ENCODE measurements around the gene CHRD. TPM values are rescaled to one million over a fixed set of nuclear protein-coding genes. Genes with fewer than 3 reads are reported as not detected.

Gene CHRD
- total and polyA plus RNA-seq, 10 of the 15 experiments (the other 5 are each of a cell fraction or from before 2014, with no cell fraction given), result not detected

- 45% methylated on average over 3 of the region's 3 CpGs for WGBS (ENCODE audit: insufficient coverage, insufficient replicate concordance, low lambda C conversion rate, missing lambda C conversion rate)
- in situ Hi-C loops (cut with MboI) (no loop called here), intact Hi-C loops (cut with micrococcal nuclease; ENCODE audit: unreplicated experiment) (no loop called here)
- CTCF ChIA-PET, result interaction anchor here (1.0 to 1.2 kb wide), 2 partner anchors 44 to 88 kb away, joined by 3 read pairs; no protein-coding TSS in a partner anchor
- no peaks in the 10 kb centered on the region for H3K79me2 ChIP-seq (ENCODE audit: control insufficient read depth, insufficient read depth, low read length)
- DNase-seq (ENCODE audit: low read depth, low spot score) (no peak), FAIRE-seq (no peak), ATAC-seq (no peak)
- no peaks in the 10 kb centered on the region for H3K36me3 ChIP-seq (ENCODE audit: control insufficient read depth in 2 of 2, insufficient read depth in 2 of 2, low read length in 1 of 2)
- no peaks in the 10 kb centered on the region for H4K20me1 ChIP-seq (ENCODE audit: control insufficient read depth, insufficient read depth)
- SMC1A ChIA-PET (ENCODE audit: uncharacterized antibody, unreplicated experiment), result interaction anchor here (0.7 to 1.1 kb wide), 2 partner anchors 52 to 805 kb away, joined by 3 read pairs; no protein-coding TSS in a partner anchor
- no peak overlapping the region for H3K9ac ChIP-seq (ENCODE audit: control insufficient read depth, insufficient read depth, low read length)
- H3K4me2 ChIP-seq (ENCODE audit: control insufficient read depth, insufficient read depth), result no peak overlapping the region
- H3K27me3 ChIP-seq (replicated peaks in 1 of 2; ENCODE audit: control insufficient read depth in 2 of 2, insufficient read depth in 2 of 2, low read length in 1 of 2), result no peaks in the 10 kb centered on the region
- H3K9me3 ChIP-seq (replicated peaks; ENCODE audit: control insufficient read depth, insufficient read depth, low read length), result no peaks in the 10 kb centered on the region
- RAD21 ChIA-PET (ENCODE audit: unreplicated experiment), result no interaction called here
- no TSS peak for BruUV-seq (replicated peaks)
- no peak overlapping the region for H3K27ac ChIP-seq (ENCODE audit: control insufficient read depth, insufficient read depth)
- H3K4me3 ChIP-seq, result no peak overlapping the region
- TF ChIP-seq MEF2A (IDR thresholded peaks at IDR 0.05; ENCODE audit: insufficient read depth, low read depth, low read length), result no peak
- no peak for TF ChIP-seq STAT1 (conservative IDR thresholded peaks at IDR 0.05)
- no peak for TF ChIP-seq ZNF24 (IDR thresholded peaks at IDR 0.05)
- TF ChIP-seq, protein P1, sequence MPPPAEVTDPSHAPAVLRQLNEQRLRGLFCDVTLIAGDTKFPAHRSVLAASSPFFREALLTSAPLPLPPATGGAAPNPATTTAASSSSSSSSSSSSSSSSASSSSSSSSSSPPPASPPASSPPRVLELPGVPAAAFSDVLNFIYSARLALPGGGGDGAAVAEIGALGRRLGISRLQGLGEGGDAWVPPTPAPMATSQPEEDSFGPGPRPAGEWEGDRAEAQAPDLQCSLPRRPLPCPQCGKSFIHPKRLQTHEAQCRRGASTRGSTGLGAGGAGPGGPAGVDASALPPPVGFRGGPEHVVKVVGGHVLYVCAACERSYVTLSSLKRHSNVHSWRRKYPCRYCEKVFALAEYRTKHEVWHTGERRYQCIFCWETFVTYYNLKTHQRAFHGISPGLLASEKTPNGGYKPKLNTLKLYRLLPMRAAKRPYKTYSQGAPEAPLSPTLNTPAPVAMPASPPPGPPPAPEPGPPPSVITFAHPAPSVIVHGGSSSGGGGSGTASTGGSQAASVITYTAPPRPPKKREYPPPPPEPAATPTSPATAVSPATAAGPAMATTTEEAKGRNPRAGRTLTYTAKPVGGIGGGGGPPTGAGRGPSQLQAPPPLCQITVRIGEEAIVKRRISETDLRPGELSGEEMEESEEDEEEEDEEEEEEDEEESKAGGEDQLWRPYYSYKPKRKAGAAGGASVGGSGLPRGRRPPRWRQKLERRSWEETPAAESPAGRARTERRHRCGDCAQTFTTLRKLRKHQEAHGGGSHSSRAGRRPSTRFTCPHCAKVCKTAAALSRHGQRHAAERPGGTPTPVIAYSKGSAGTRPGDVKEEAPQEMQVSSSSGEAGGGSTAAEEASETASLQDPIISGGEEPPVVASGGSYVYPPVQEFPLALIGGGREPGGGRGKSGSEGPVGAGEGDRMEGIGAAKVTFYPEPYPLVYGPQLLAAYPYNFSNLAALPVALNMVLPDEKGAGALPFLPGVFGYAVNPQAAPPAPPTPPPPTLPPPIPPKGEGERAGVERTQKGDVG (CRISPR knock-in tag; IDR thresholded peaks at IDR 0.05), result no peak
- TF ChIP-seq SPI1 (IDR thresholded peaks at IDR 0.05; ENCODE audit: borderline replicate concordance, insufficient read depth, low read depth, low read length), result no peak
- no peak for TF ChIP-seq SUPT20H (IDR thresholded peaks at IDR 0.05; ENCODE audit: borderline replicate concordance, control insufficient read depth, low read depth, low read length)
- no peak overlapping the region for H2AFZ ChIP-seq (ENCODE audit: control insufficient read depth, low read depth, low read length)
- no peaks in the 10 kb centered on the region for H3K4me1 ChIP-seq (ENCODE audit: control insufficient read depth, insufficient read depth, low read length)
- POLR2A ChIA-PET, result no interaction called here
Observed at GRCh38 chr3:184423561-184423960, 43.7 kb downstream of the CHRD start.

Measured in GM12878 (cell line).